Measurements from ENCODE around the gene TANC1.

Gene TANC1

DNA sequence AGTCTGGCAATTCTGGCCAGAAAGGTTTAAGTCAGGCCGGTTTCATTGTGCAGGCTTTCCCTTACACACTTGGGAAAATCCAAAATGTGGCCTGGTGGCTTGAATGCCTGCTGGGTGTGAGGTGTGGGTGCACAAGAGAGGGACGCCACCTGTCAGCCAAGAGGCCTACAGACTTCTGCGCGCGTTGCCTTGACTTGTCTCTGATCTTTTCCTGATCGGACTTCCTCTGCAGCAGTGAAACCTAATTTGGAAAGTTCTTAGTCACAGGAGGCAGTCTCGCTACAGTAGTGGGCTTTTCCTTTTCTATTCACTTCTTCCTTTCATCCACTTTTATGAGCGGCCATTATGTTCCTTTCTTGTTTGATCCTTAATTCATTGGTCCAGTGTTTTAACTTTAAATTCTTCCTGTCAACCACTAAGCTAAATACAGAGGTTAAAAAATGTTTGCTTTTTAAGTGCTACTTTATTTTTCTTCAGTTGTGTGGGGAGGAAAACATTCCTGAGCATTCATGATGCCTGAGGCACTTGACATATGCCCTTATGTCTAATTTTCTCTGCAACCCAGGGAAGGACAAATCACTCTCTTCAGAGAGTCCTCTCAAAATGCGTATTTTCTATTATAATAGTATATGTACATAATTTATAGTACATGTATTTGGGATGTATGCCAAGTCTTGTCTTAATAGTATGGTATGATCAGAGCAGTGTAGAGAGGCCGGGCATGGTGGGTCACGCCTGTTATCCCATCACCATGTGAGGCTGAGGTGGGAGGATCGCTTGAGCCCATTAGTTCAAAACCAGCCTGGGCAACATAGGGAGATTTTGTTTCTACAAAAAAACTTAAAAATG lies 189.1 kb downstream of the TANC1 start:
- Histone ChIP-seq H3K27me3 (ENCODE audit: insufficient read depth, low read length) (no peaks in the 10 kb centered on the region), H3K79me1 (ENCODE audit: low read length) (peaks cover 8% of the 10 kb centered on the region), H3K4me1 (ENCODE audit: control insufficient read depth in 1 of 2, insufficient read depth in 2 of 2, low read length in 2 of 2) (peaks cover 27 to 37% of the 10 kb centered on the region in 2 experiments), H3K9me3 (ENCODE audit: insufficient read depth, low read depth, low read length) (no peaks in the 10 kb centered on the region), H3K4me2 (ENCODE audit: low read length) (no peak overlapping the region), H3K9ac (ENCODE audit: low read length) (no peak overlapping the region), H4K12ac (ENCODE audit: low read depth, low read length) (no peak overlapping the region), H2AK5ac (ENCODE audit: low read length) (no peak overlapping the region), H3K23ac (ENCODE audit: low read length) (no peak overlapping the region), H3K79me2 (ENCODE audit: control insufficient read depth, insufficient read depth, low read length, poor library complexity) (no peaks in the 10 kb centered on the region), H2BK120ac (ENCODE audit: insufficient read depth, low read length, poor library complexity) (peak overlapping the region; percentile 40), H2BK12ac (ENCODE audit: low read length) (no peak overlapping the region), H4K91ac (ENCODE audit: low read depth, low read length) (peak overlapping the region; percentile 74), H4K8ac (ENCODE audit: low read depth, low read length) (peak overlapping the region; percentile 33), H3K36me3 (ENCODE audit: control insufficient read depth in 1 of 2, insufficient read depth in 2 of 2, low read length in 2 of 2) (peaks cover 5 to 9% of the 10 kb centered on the region in 2 experiments), H3K14ac (ENCODE audit: low read length) (no peak overlapping the region), H3K4ac (ENCODE audit: low read depth, low read length) (no peak overlapping the region), H3K4me3 (ENCODE audit: low read depth, low read length) (no peak overlapping the region), H2BK5ac (ENCODE audit: low read depth, low read length, poor library complexity) (peak overlapping the region; percentile 29), H2AFZ (ENCODE audit: insufficient read depth, low read length, poor library complexity) (no peak overlapping the region), H3K27ac (ENCODE audit: low read depth, low read length) (peak overlapping the region; percentile 77), H3K18ac (ENCODE audit: low read length) (peak overlapping the region; percentile 44)
- WGBS (ENCODE audit: extremely low coverage, insufficient coverage, insufficient read length): no CpG with 5 or more reads among the region's 12 CpGs
- peak; percentile 34 to 57 for DNase-seq

DNA sequence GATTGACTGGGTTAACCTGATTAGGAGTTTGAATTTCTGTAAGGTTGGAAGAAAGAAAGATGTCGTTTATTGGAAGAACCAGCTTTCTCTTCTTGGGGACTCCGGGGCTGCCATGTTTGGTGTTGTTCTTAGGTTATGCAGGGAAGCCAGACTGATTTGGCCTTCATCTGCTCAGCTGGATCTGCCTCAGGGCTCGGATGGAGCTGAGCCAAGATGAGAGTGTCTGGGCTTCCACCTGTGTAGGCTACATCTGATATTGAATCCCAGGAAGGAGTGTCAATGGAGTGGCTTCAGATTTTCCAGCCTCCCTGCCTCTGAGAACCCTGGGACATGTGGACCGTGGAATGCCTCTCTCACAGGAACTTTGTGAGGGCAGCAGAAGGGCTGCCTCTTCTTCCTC lies 192.0 kb downstream of the TANC1 start:
- no CpG with 5 or more reads among the region's 4 CpGs for WGBS (ENCODE audit: extremely low coverage, insufficient coverage, insufficient read length)
- Histone ChIP-seq H3K14ac (ENCODE audit: low read length) (no peak overlapping the region), H3K79me2 (ENCODE audit: control insufficient read depth, insufficient read depth, low read length, poor library complexity) (no peaks in the 10 kb centered on the region), H3K27ac (ENCODE audit: low read depth, low read length) (no peak overlapping the region), H4K12ac (ENCODE audit: low read depth, low read length) (no peak overlapping the region), H4K91ac (ENCODE audit: low read depth, low read length) (no peak overlapping the region), H2AK5ac (ENCODE audit: low read length) (no peak overlapping the region), H2BK5ac (ENCODE audit: low read depth, low read length, poor library complexity) (no peak overlapping the region), H3K9me3 (ENCODE audit: insufficient read depth, low read depth, low read length) (no peaks in the 10 kb centered on the region), H3K4ac (ENCODE audit: low read depth, low read length) (no peak overlapping the region), H4K8ac (ENCODE audit: low read depth, low read length) (no peak overlapping the region), H3K27me3 (ENCODE audit: insufficient read depth, low read length) (no peaks in the 10 kb centered on the region), H3K18ac (ENCODE audit: low read length) (no peak overlapping the region), H2BK120ac (ENCODE audit: insufficient read depth, low read length, poor library complexity) (no peak overlapping the region), H2BK12ac (ENCODE audit: low read length) (no peak overlapping the region), H3K9ac (ENCODE audit: low read length) (no peak overlapping the region), H3K4me2 (ENCODE audit: low read length) (no peak overlapping the region), H3K23ac (ENCODE audit: low read length) (no peak overlapping the region), H3K79me1 (ENCODE audit: low read length) (peaks cover 8% of the 10 kb centered on the region), H3K4me1 (ENCODE audit: control insufficient read depth in 1 of 2, insufficient read depth in 2 of 2, low read length in 2 of 2) (peaks cover 19 to 21% of the 10 kb centered on the region in 2 experiments), H3K4me3 (ENCODE audit: low read depth, low read length) (no peak overlapping the region), H3K36me3 (ENCODE audit: control insufficient read depth in 1 of 2, insufficient read depth in 2 of 2, low read length in 2 of 2) (peaks cover 11 to 13% of the 10 kb centered on the region in 2 experiments), H2AFZ (ENCODE audit: insufficient read depth, low read length, poor library complexity) (no peak overlapping the region)
- DNase-seq: no peak

DNA sequence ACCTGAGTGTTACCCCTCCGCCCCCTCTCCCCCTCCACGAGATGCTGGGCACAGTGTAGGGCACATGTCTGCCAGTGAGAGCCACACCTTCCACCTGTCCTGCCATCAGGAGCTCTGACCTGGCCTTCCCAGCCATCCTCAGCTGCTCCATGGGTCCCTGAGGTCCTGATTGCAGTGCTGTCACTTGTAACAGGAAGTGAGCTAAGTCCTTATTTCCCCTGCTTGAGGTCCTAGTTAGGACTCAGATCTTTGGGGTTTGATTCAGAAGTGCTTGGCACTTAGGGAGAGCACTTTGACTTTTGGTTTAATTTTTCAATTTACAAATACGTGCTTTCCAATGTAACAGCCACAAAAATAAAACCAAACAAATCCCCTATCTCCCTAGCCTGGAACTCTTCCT lies 192.5 kb downstream of the TANC1 start:
- peak overlapping the region; percentile 3 for H3K4me3 ChIP-seq (ENCODE audit: low read depth, low read length)
- WGBS (ENCODE audit: extremely low coverage, insufficient coverage, insufficient read length): no CpG with 5 or more reads among the region's 3 CpGs
- peaks cover 8% of the 10 kb centered on the region for H3K79me1 ChIP-seq (ENCODE audit: low read length)
- no peaks in the 10 kb centered on the region for H3K9me3 ChIP-seq (ENCODE audit: insufficient read depth, low read depth, low read length)
- no peak overlapping the region for H3K14ac ChIP-seq (ENCODE audit: low read length)
- peak overlapping the region; percentile 48 for H3K18ac ChIP-seq (ENCODE audit: low read length)
- DNase-seq: no peak
- no peak overlapping the region for H2BK12ac ChIP-seq (ENCODE audit: low read length)
- H3K27me3 ChIP-seq (ENCODE audit: insufficient read depth, low read length): no peaks in the 10 kb centered on the region
- no peak overlapping the region for H2AK5ac ChIP-seq (ENCODE audit: low read length)
- H3K27ac ChIP-seq (ENCODE audit: low read depth, low read length): no peak overlapping the region
- no peak overlapping the region for H3K23ac ChIP-seq (ENCODE audit: low read length)
- H4K12ac ChIP-seq (ENCODE audit: low read depth, low read length): no peak overlapping the region
- H2BK5ac ChIP-seq (ENCODE audit: low read depth, low read length, poor library complexity): no peak overlapping the region
- peak overlapping the region; percentile 11 for H2AFZ ChIP-seq (ENCODE audit: insufficient read depth, low read length, poor library complexity)
- H4K8ac ChIP-seq (ENCODE audit: low read depth, low read length): no peak overlapping the region
- H3K36me3 ChIP-seq (ENCODE audit: control insufficient read depth in 1 of 2, insufficient read depth in 2 of 2, low read length in 2 of 2): peaks cover 11 to 13% of the 10 kb centered on the region in 2 experiments
- no peak overlapping the region for H2BK120ac ChIP-seq (ENCODE audit: insufficient read depth, low read length, poor library complexity)
- no peak overlapping the region for H3K4ac ChIP-seq (ENCODE audit: low read depth, low read length)
- no peak overlapping the region for H3K9ac ChIP-seq (ENCODE audit: low read length)
- no peaks in the 10 kb centered on the region for H3K79me2 ChIP-seq (ENCODE audit: control insufficient read depth, insufficient read depth, low read length, poor library complexity)
- H3K4me2 ChIP-seq (ENCODE audit: low read length): no peak overlapping the region
- H3K4me1 ChIP-seq (ENCODE audit: control insufficient read depth in 1 of 2, insufficient read depth in 2 of 2, low read length in 2 of 2): peaks cover 19% of the 10 kb centered on the region in 2 experiments
- H4K91ac ChIP-seq (ENCODE audit: low read depth, low read length): no peak overlapping the region

DNA sequence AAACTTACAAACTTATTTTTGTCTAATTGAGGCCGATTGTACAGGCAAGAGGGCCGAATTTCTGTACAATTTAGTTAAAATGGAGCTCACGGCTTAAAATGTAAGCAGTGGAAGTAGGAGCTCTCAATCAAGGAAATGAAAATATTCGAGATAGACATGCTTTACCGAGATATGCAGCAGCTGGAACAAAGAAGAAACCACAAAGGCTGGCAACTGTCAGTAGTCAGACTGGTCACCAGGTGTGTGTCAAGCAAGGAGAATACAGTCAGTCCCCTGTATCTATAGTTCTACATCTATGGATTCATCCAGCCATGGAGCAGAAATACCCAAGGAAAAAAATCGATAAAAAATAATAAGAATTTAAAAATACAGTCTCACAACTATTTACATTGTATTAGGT lies 195.5 kb downstream of the TANC1 start:
- Histone ChIP-seq H3K4me3 (ENCODE audit: low read depth, low read length) (no peak overlapping the region), H2BK5ac (ENCODE audit: low read depth, low read length, poor library complexity) (no peak overlapping the region), H3K9ac (ENCODE audit: low read length) (no peak overlapping the region), H3K27ac (ENCODE audit: low read depth, low read length) (no peak overlapping the region), H4K8ac (ENCODE audit: low read depth, low read length) (no peak overlapping the region), H3K14ac (ENCODE audit: low read length) (no peak overlapping the region), H2AFZ (ENCODE audit: insufficient read depth, low read length, poor library complexity) (no peak overlapping the region), H2BK12ac (ENCODE audit: low read length) (no peak overlapping the region), H2AK5ac (ENCODE audit: low read length) (no peak overlapping the region), H4K12ac (ENCODE audit: low read depth, low read length) (no peak overlapping the region), H3K4me2 (ENCODE audit: low read length) (no peak overlapping the region), H3K4me1 (ENCODE audit: control insufficient read depth in 1 of 2, insufficient read depth in 2 of 2, low read length in 2 of 2) (peaks cover 2 to 4% of the 10 kb centered on the region in 2 experiments), H3K79me2 (ENCODE audit: control insufficient read depth, insufficient read depth, low read length, poor library complexity) (no peaks in the 10 kb centered on the region), H3K9me3 (ENCODE audit: insufficient read depth, low read depth, low read length) (peaks cover 3% of the 10 kb centered on the region), H3K4ac (ENCODE audit: low read depth, low read length) (no peak overlapping the region), H3K27me3 (ENCODE audit: insufficient read depth, low read length) (no peaks in the 10 kb centered on the region), H4K91ac (ENCODE audit: low read depth, low read length) (no peak overlapping the region), H2BK120ac (ENCODE audit: insufficient read depth, low read length, poor library complexity) (no peak overlapping the region), H3K36me3 (ENCODE audit: control insufficient read depth in 1 of 2, insufficient read depth in 2 of 2, low read length in 2 of 2) (peaks cover 13 to 16% of the 10 kb centered on the region in 2 experiments), H3K79me1 (ENCODE audit: low read length) (no peaks in the 10 kb centered on the region), H3K18ac (ENCODE audit: low read length) (no peak overlapping the region), H3K23ac (ENCODE audit: low read length) (no peak overlapping the region)
- no peak for DNase-seq
- no CpG with 5 or more reads among the region's 6 CpGs for WGBS (ENCODE audit: extremely low coverage, insufficient coverage, insufficient read length)

Measured in trophoblast cell (in vitro differentiated cells and primary cell).